Neuronal stem cell (in vitro differentiated cells): Measurements from ENCODE around the gene UBR3.
"Not testable (repeated sequence)": the region's sequence is repeated elsewhere in the genome, so short reads cannot be mapped to it uniquely, and the experiment has no call there.

Experiments
- DNase-seq: peaks from one replicate; pipeline ENCODE4 v3.0.0-alpha.2; 2013; ENCODE audit warnings: low spot score
- H2AFZ ChIP-seq: one replicate; pipeline ENCODE4 v1.6.1; 2013; ENCODE audit warnings: mild to moderate bottlenecking, low read length, inconsistent platforms
- H2AK5ac ChIP-seq: 2 replicates; pipeline ENCODE4 v1.6.1; 2013; ENCODE audit warnings: low read depth, mild to moderate bottlenecking, inconsistent platforms, low read length, moderate library complexity, mixed read lengths
- H2BK120ac ChIP-seq: 2 replicates; pipeline ENCODE4 v1.6.1; 2013; ENCODE audit warnings: low read depth, mild to moderate bottlenecking, inconsistent platforms, low read length, moderate library complexity, mixed read lengths
- H2BK12ac ChIP-seq: one replicate; pipeline ENCODE4 v1.6.1; 2013; ENCODE audit warnings: low read length, inconsistent platforms
- H2BK15ac ChIP-seq: 2 replicates; pipeline ENCODE4 v1.6.1; 2013; ENCODE audit warnings: mild to moderate bottlenecking, low read length, inconsistent platforms, mixed read lengths
- H2BK5ac ChIP-seq: one replicate; pipeline ENCODE4 v1.6.1; 2013; ENCODE audit warnings: inconsistent platforms, mild to moderate bottlenecking, low read length, moderate library complexity
- H3K14ac ChIP-seq: one replicate; pipeline ENCODE4 v1.6.1; 2013; ENCODE audit warnings: low read length, inconsistent platforms
- H3K18ac ChIP-seq: 2 replicates; pipeline ENCODE4 v1.6.1; 2013; ENCODE audit warnings: low read length, inconsistent platforms
- H3K23ac ChIP-seq: 2 replicates; pipeline ENCODE4 v1.6.1; 2013; ENCODE audit warnings: low read depth, mild to moderate bottlenecking, mixed read lengths, low read length, inconsistent platforms; ENCODE audit not compliant: poor library complexity
- H3K27ac ChIP-seq: replicated peaks from 3 replicates; pipeline ENCODE4 v1.5.1; 2013; ENCODE audit warnings: low read length, inconsistent platforms
- H3K27me3 ChIP-seq, 3 experiments: 2 replicates each; pipeline ENCODE4 v1.6.1; 2013; ENCODE audit warnings: low read length in 3 of 3, mild to moderate bottlenecking in 2 of 3, inconsistent platforms in 1 of 3, low read depth in 1 of 3, mixed read lengths in 1 of 3, moderate library complexity in 1 of 3; ENCODE audit not compliant: control insufficient read depth in 3 of 3, insufficient read depth in 3 of 3
- H3K36me3 ChIP-seq, 2 donors: replicated peaks in 1 of 2; 2 replicates each; pipeline ENCODE4 v1.6.1; 2013; ENCODE audit warnings: low read length in 2 of 2; ENCODE audit not compliant: control insufficient read depth in 2 of 2, insufficient read depth in 2 of 2
- H3K4ac ChIP-seq: 2 replicates; pipeline ENCODE4 v1.6.1; 2013; ENCODE audit warnings: inconsistent platforms, mild to moderate bottlenecking, low read length, moderate library complexity
- H3K4me1 ChIP-seq, 2 donors: 1 replicate in 1 of 2; 2 replicates in 1 of 2; pipeline ENCODE4 v1.6.1; 2013; ENCODE audit warnings: low read length in 2 of 2, low read depth in 1 of 2; ENCODE audit not compliant: control insufficient read depth in 2 of 2, insufficient read depth in 1 of 2
- H3K4me2 ChIP-seq: one replicate; pipeline ENCODE4 v1.6.1; 2013; ENCODE audit warnings: mild to moderate bottlenecking, low read length, inconsistent platforms; ENCODE audit not compliant: insufficient read depth, poor library complexity, severe bottlenecking
- H3K4me3 ChIP-seq, 2 donors: 2 replicates each; pipeline ENCODE4 v1.5.1; 2013; ENCODE audit warnings: low read length in 2 of 2, mild to moderate bottlenecking in 2 of 2, inconsistent platforms in 1 of 2, moderate library complexity in 1 of 2
- H3K79me1 ChIP-seq: one replicate; pipeline ENCODE4 v1.6.1; 2013; ENCODE audit warnings: low read depth, mild to moderate bottlenecking, inconsistent platforms, low read length, moderate library complexity
- H3K9ac ChIP-seq: one replicate; pipeline ENCODE4 v1.6.1; 2013; ENCODE audit warnings: mild to moderate bottlenecking, low read depth, low read length, inconsistent platforms; ENCODE audit not compliant: poor library complexity
- H3K9me3 ChIP-seq, 2 donors: replicated peaks in 1 of 2; 2 replicates each; pipeline versions ENCODE3 to v1.6.1; 2013; ENCODE audit warnings: low read length in 2 of 2, mild to moderate bottlenecking in 2 of 2, inconsistent platforms in 1 of 2, low read depth in 1 of 2, mixed read lengths in 1 of 2, moderate library complexity in 1 of 2; ENCODE audit not compliant: control insufficient read depth in 2 of 2, insufficient read depth in 1 of 2
- H4K8ac ChIP-seq: one replicate; pipeline ENCODE4 v1.6.1; 2013; ENCODE audit warnings: low read depth, mild to moderate bottlenecking, inconsistent platforms, low read length, moderate library complexity
- H4K91ac ChIP-seq: one replicate; pipeline ENCODE4 v1.6.1; 2013; ENCODE audit warnings: low read length, low read depth, mild to moderate bottlenecking, inconsistent platforms; ENCODE audit not compliant: poor library complexity
- WGBS, 2 donors: extraction: QIAGEN DNeasy Blood & Tissue Kit; methylation state at CpG; one replicate each; pipeline ENCODE4 v1.1.7; 2013; ENCODE audit warnings: missing lambda C conversion rate in 2 of 2, mixed read lengths in 1 of 2; ENCODE audit not compliant: insufficient read length in 2 of 2, insufficient replicate concordance in 1 of 2; ENCODE audit errors: extremely low coverage in 2 of 2; 5-methylcytosine and 5-hydroxymethylcytosine counted together

UBR3 gene

GRCh38 chr2:169946546-169946945, 119.3 kb downstream of the UBR3 start:
- H4K8ac ChIP-seq = no peak overlapping the region
- no peak for DNase-seq
- no peak overlapping the region for H3K4me3 ChIP-seq
- H2BK5ac ChIP-seq = no peak overlapping the region
- no peak overlapping the region for H3K18ac ChIP-seq
- H3K9me3 ChIP-seq = no peaks in the 10 kb centered on the region
- H3K4ac ChIP-seq = no peak overlapping the region
- no peak overlapping the region for H3K9ac ChIP-seq
- no peak overlapping the region for H2AFZ ChIP-seq
- no peak overlapping the region for H3K14ac ChIP-seq
- no peak overlapping the region for H2AK5ac ChIP-seq
- no peak overlapping the region for H3K27ac ChIP-seq
- H3K36me3 ChIP-seq = peaks cover 2 to 31% of the 10 kb centered on the region in 2 donors
- no peak overlapping the region for H3K4me2 ChIP-seq
- H3K23ac ChIP-seq = no peak overlapping the region
- no peak overlapping the region for H2BK12ac ChIP-seq
- H3K79me1 ChIP-seq = no peaks in the 10 kb centered on the region
- no peak overlapping the region for H2BK120ac ChIP-seq
- no peak overlapping the region for H2BK15ac ChIP-seq
- no peaks in the 10 kb centered on the region for H3K27me3 ChIP-seq
- no peaks in the 10 kb centered on the region for H3K4me1 ChIP-seq
- no peak overlapping the region for H4K91ac ChIP-seq
- WGBS, 2 donors = no CpG with 5 or more reads among the region's 1 CpG

GRCh38 chr2:169955940-169956339, 128.7 kb downstream of the UBR3 start:
- Histone ChIP-seq H2BK5ac (no peak overlapping the region), H3K23ac (no peak overlapping the region), H2BK120ac (no peak overlapping the region), H3K9me3 (no peaks in the 10 kb centered on the region), H4K91ac (no peak overlapping the region), H3K14ac (no peak overlapping the region), H2AK5ac (no peak overlapping the region), H3K18ac (no peak overlapping the region), H3K4me1 (no peaks in the 10 kb centered on the region), H3K27ac (no peak overlapping the region), H2AFZ (no peak overlapping the region), H3K27me3 (no peaks in the 10 kb centered on the region), H3K9ac (no peak overlapping the region), H4K8ac (no peak overlapping the region), H3K79me1 (no peaks in the 10 kb centered on the region), H3K4ac (no peak overlapping the region), H3K4me2 (no peak overlapping the region), H3K36me3 (peaks cover 0 to 10% of the 10 kb centered on the region in 2 donors), H2BK15ac (no peak overlapping the region), H3K4me3 (no peak overlapping the region), H2BK12ac (no peak overlapping the region)
- DNase-seq = no peak

GRCh38 chr2:169957219-169957618, 130.0 kb downstream of the UBR3 start:
- not testable (repeated sequence) for H3K79me1 ChIP-seq, H3K27ac ChIP-seq, H2AFZ ChIP-seq, H3K9ac ChIP-seq, H3K4me3 ChIP-seq, DNase-seq, H3K27me3 ChIP-seq, H2BK15ac ChIP-seq, H3K23ac ChIP-seq, H2BK5ac ChIP-seq, H2AK5ac ChIP-seq, H3K14ac ChIP-seq, H3K4ac ChIP-seq, H4K91ac ChIP-seq, H2BK120ac ChIP-seq, H2BK12ac ChIP-seq, H4K8ac ChIP-seq, H3K4me2 ChIP-seq, H3K18ac ChIP-seq, H3K9me3 ChIP-seq, H3K4me1 ChIP-seq
- H3K36me3 ChIP-seq = peaks cover 0 to 13% of the 10 kb centered on the region in 2 donors
- no CpG with 5 or more reads among the region's 5 CpGs for WGBS, 2 donors

- no peaks in the 10 kb centered on the region for H3K4me1 ChIP-seq
Measured at GRCh38 chr2:169961911-169962310, 134.7 kb downstream of the UBR3 start.

More at GRCh38 chr2:169961911-169962310, 134.7 kb downstream of the UBR3 start:
- H3K36me3 ChIP-seq = peaks cover 0 to 26% of the 10 kb centered on the region in 2 donors
- no peak overlapping the region for H2BK5ac ChIP-seq
- no peak overlapping the region for H2BK120ac ChIP-seq
- no peak overlapping the region for H4K8ac ChIP-seq
- H2AK5ac ChIP-seq = no peak overlapping the region
- no peak overlapping the region for H3K4me3 ChIP-seq
- H3K79me1 ChIP-seq = no peaks in the 10 kb centered on the region
- no peak overlapping the region for H3K14ac ChIP-seq
- H2AFZ ChIP-seq = no peak overlapping the region
- no peak overlapping the region for H3K9ac ChIP-seq
- H4K91ac ChIP-seq = no peak overlapping the region
- no peak overlapping the region for H3K23ac ChIP-seq
- no peak for DNase-seq
- H3K4me2 ChIP-seq = no peak overlapping the region
- H2BK12ac ChIP-seq = no peak overlapping the region
- H3K18ac ChIP-seq = no peak overlapping the region
- no peak overlapping the region for H3K27ac ChIP-seq
- no peaks in the 10 kb centered on the region for H3K9me3 ChIP-seq
- H3K4ac ChIP-seq = no peak overlapping the region
- H2BK15ac ChIP-seq = no peak overlapping the region
- WGBS, 2 donors = no CpG with 5 or more reads among the region's 4 CpGs
- no peaks in the 10 kb centered on the region for H3K27me3 ChIP-seq
